Skeletal muscle tissue (tissue), 4 donors: Measurements from ENCODE around the gene FCSK. TPM values are rescaled to one million over a fixed set of nuclear protein-coding genes. Genes with fewer than 3 reads are reported as not detected.
A peak's percentile ranks its signal among the peaks of the same experiment; 100 is the strongest.

Experiments used
- H3K27ac ChIP-seq: one replicate; pipeline ENCODE4 v1.7.0; 2013; ENCODE audit warnings: mild to moderate bottlenecking, low read depth, low read length, inconsistent platforms
- H3K27me3 ChIP-seq, 3 donors: one replicate each; pipeline ENCODE4 v1.7.0; 2013; ENCODE audit warnings: low read length in 3 of 3; ENCODE audit not compliant: control insufficient read depth in 3 of 3, insufficient read depth in 3 of 3
- H3K36me3 ChIP-seq, 3 donors: one replicate each; pipeline ENCODE4 v1.7.0; 2013; ENCODE audit warnings: low read length in 3 of 3; ENCODE audit not compliant: control insufficient read depth in 3 of 3, insufficient read depth in 3 of 3
- H3K4me1 ChIP-seq, 3 donors: one replicate each; pipeline ENCODE4 v1.7.0; 2013; ENCODE audit warnings: low read length in 3 of 3, mild to moderate bottlenecking in 3 of 3; ENCODE audit not compliant: control insufficient read depth in 3 of 3, insufficient read depth in 3 of 3
- H3K4me3 ChIP-seq, 3 donors: one replicate each; pipeline ENCODE4 v1.7.0; 2013; ENCODE audit warnings: low read length in 3 of 3
- H3K9ac ChIP-seq, 3 donors: one replicate each; pipeline ENCODE4 v1.7.0; 2013; ENCODE audit warnings: low read length in 3 of 3, mild to moderate bottlenecking in 3 of 3, moderate library complexity in 2 of 3, low read depth in 1 of 3
- H3K9me3 ChIP-seq, 3 donors: one replicate each; pipeline ENCODE4 v1.7.0; 2013; ENCODE audit warnings: low read length in 3 of 3; ENCODE audit not compliant: control insufficient read depth in 3 of 3
- total RNA-seq: library from RNA; depleted of rRNA; stranded (reverse); fragments of >200 nt; gene quantifications from one replicate; pipeline ENCODE4 v1.2.3, GENCODE V29; 2014
- donor health status: Osteomylitis.

FCSK gene
- total RNA-seq, 1 donor from 2014 or later, result 6.8 TPM

- H3K9me3 ChIP-seq, result no peaks in the 10 kb centered on the region
- H3K4me1 ChIP-seq, result peaks cover 9 to 23% (median 23%) of the 10 kb centered on the region in 3 donors
- peaks cover 24 to 33% (median 30%) of the 10 kb centered on the region in 3 donors for H3K36me3 ChIP-seq
- H3K27me3 ChIP-seq, result no peaks in the 10 kb centered on the region
- H3K27ac ChIP-seq, result peak overlapping the region; percentile 13
- H3K4me3 ChIP-seq, result no peak overlapping the region
- H3K9ac ChIP-seq, result peak overlapping the region in 1 of 3 donors; percentile 74
These were observed 13.2 kb downstream of the FCSK start for GRCh38 chr16:70467608-70468007.

- H3K9ac ChIP-seq, result no peak overlapping the region
- H3K9me3 ChIP-seq, result no peaks in the 10 kb centered on the region
- H3K36me3 ChIP-seq, result peaks cover 20 to 29% (median 27%) of the 10 kb centered on the region in 3 donors
- H3K27me3 ChIP-seq, result no peaks in the 10 kb centered on the region
- H3K4me3 ChIP-seq, result no peak overlapping the region
- H3K4me1 ChIP-seq, result peaks cover 17 to 33% (median 32%) of the 10 kb centered on the region in 3 donors
- no peak overlapping the region for H3K27ac ChIP-seq
These were observed 14.6 kb downstream of the FCSK start for GRCh38 chr16:70468776-70469525.

GRCh38 chr16:70470141-70470926 lies 15.9 kb downstream of the FCSK start:
- no peaks in the 10 kb centered on the region for H3K27me3 ChIP-seq
- no peak overlapping the region for H3K4me3 ChIP-seq
- no peaks in the 10 kb centered on the region for H3K9me3 ChIP-seq
- peaks cover 17 to 33% (median 33%) of the 10 kb centered on the region in 3 donors for H3K4me1 ChIP-seq
- no peak overlapping the region for H3K27ac ChIP-seq
- H3K9ac ChIP-seq, result no peak overlapping the region
- peaks cover 15 to 26% (median 19%) of the 10 kb centered on the region in 3 donors for H3K36me3 ChIP-seq

GRCh38 chr16:70470927-70471341 lies 16.5 kb downstream of the FCSK start:
- H3K9ac ChIP-seq, result peak overlapping the region in 1 of 3 donors; percentile 8
- no peak overlapping the region for H3K4me3 ChIP-seq
- no peaks in the 10 kb centered on the region for H3K27me3 ChIP-seq
- H3K27ac ChIP-seq, result no peak overlapping the region
- H3K9me3 ChIP-seq, result no peaks in the 10 kb centered on the region
- H3K4me1 ChIP-seq, result peaks cover 17 to 36% (median 34%) of the 10 kb centered on the region in 3 donors
- peaks cover 15 to 30% (median 21%) of the 10 kb centered on the region in 3 donors for H3K36me3 ChIP-seq

- H3K27me3 ChIP-seq, result no peaks in the 10 kb centered on the region
- H3K36me3 ChIP-seq, result peaks cover 12 to 33% (median 18%) of the 10 kb centered on the region in 3 donors
- H3K4me1 ChIP-seq, result peaks cover 19 to 34% (median 33%) of the 10 kb centered on the region in 3 donors
- no peaks in the 10 kb centered on the region for H3K9me3 ChIP-seq
- peak overlapping the region in 2 of 3 donors; percentile 14 to 45 for H3K9ac ChIP-seq
- no peak overlapping the region for H3K27ac ChIP-seq
- H3K4me3 ChIP-seq, result peak overlapping the region in 1 of 3 donors; percentile 22
These were observed 18.5 kb downstream of the FCSK start for GRCh38 chr16:70472786-70473433.

GRCh38 chr16:70473446-70474319 lies 19.3 kb downstream of the FCSK start:
- peaks cover 21 to 37% (median 34%) of the 10 kb centered on the region in 3 donors for H3K4me1 ChIP-seq
- H3K27me3 ChIP-seq, result no peaks in the 10 kb centered on the region
- H3K4me3 ChIP-seq, result peak overlapping the region in 1 of 3 donors; percentile 22
- H3K36me3 ChIP-seq, result peaks cover 19 to 41% (median 25%) of the 10 kb centered on the region in 3 donors
- no peaks in the 10 kb centered on the region for H3K9me3 ChIP-seq
- peak overlapping the region; percentile 14 to 51 (median 45) for H3K9ac ChIP-seq
- no peak overlapping the region for H3K27ac ChIP-seq

GRCh38 chr16:70474320-70475053 lies 20.1 kb downstream of the FCSK start:
- Histone ChIP-seq H3K9ac (no peak overlapping the region), H3K36me3 (peaks cover 27 to 49% (median 29%) of the 10 kb centered on the region in 3 donors), H3K27ac (no peak overlapping the region)

GRCh38 chr16:70475054-70475871 lies 20.9 kb downstream of the FCSK start:
- H3K4me1 ChIP-seq, result peaks cover 23 to 42% (median 39%) of the 10 kb centered on the region in 3 donors
- H3K27me3 ChIP-seq, result no peaks in the 10 kb centered on the region
- H3K4me3 ChIP-seq, result no peak overlapping the region
- H3K36me3 ChIP-seq, result peaks cover 34 to 54% (median 37%) of the 10 kb centered on the region in 3 donors
- H3K9me3 ChIP-seq, result no peaks in the 10 kb centered on the region
- H3K9ac ChIP-seq, result no peak overlapping the region
- H3K27ac ChIP-seq, result no peak overlapping the region

More at GRCh38 chr16:70474320-70475053, 20.1 kb downstream of the FCSK start:
- no peak overlapping the region for H3K4me3 ChIP-seq
- no peaks in the 10 kb centered on the region for H3K9me3 ChIP-seq
- H3K4me1 ChIP-seq, result peaks cover 23 to 39% (median 37%) of the 10 kb centered on the region in 3 donors
- H3K27me3 ChIP-seq, result no peaks in the 10 kb centered on the region
